ENCODE measurements around the gene AGMAT.

DNA sequence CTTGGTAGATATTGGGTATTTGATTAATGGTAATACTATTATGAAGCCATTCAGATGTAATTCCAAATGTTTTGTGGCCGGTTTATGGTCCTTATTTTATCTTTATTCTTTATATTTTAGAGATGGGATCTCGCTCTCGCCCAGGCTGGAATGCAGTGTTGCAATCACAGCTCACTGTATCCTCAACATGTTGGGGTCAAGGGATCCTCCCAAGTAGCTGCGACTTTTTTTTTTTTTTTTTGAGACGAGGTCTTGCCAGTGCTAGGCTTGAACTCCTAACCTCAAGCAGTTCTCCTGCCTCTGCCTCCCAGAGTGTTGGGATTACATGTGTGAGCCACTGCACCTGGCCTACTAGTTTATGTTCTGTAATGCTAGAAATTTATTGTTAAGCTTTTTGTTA, 37.1 kb upstream of the AGMAT start:
- no peak for TF ChIP-seq POLR2A (IDR thresholded peaks at IDR 0.05; ENCODE audit: low read depth, low read length)
- TF ChIP-seq, protein P1, sequence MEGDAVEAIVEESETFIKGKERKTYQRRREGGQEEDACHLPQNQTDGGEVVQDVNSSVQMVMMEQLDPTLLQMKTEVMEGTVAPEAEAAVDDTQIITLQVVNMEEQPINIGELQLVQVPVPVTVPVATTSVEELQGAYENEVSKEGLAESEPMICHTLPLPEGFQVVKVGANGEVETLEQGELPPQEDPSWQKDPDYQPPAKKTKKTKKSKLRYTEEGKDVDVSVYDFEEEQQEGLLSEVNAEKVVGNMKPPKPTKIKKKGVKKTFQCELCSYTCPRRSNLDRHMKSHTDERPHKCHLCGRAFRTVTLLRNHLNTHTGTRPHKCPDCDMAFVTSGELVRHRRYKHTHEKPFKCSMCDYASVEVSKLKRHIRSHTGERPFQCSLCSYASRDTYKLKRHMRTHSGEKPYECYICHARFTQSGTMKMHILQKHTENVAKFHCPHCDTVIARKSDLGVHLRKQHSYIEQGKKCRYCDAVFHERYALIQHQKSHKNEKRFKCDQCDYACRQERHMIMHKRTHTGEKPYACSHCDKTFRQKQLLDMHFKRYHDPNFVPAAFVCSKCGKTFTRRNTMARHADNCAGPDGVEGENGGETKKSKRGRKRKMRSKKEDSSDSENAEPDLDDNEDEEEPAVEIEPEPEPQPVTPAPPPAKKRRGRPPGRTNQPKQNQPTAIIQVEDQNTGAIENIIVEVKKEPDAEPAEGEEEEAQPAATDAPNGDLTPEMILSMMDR (conservative IDR thresholded peaks at IDR 0.05; ENCODE audit: low read depth, low read length): no peak

Measured in IMR-90 (cell line).